Measurements from ENCODE around the gene SDCCAG8.

The SDCCAG8 gene

DNA sequence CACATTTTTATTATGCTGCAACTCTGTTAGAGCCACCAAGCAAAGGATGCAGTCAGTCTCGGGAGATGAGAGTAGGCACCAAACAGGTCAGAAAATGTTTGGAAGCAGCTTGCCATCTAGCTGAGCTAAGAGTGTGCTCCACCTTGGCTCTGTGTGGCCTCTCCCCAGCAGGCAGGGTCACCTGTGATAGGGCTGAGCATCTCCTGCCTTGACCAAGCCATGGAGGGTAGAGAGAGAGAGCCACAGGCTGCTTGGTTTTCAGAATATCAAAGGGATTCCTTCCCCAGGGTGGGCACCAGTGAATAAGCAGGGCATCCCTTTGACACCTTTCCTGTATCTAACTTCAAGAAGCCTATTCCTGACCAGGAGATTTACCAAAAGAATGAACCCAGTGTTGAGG is 135.5 kb downstream of the SDCCAG8 start:
- no peak for DNase-seq (ENCODE audit: low read depth)

DNA sequence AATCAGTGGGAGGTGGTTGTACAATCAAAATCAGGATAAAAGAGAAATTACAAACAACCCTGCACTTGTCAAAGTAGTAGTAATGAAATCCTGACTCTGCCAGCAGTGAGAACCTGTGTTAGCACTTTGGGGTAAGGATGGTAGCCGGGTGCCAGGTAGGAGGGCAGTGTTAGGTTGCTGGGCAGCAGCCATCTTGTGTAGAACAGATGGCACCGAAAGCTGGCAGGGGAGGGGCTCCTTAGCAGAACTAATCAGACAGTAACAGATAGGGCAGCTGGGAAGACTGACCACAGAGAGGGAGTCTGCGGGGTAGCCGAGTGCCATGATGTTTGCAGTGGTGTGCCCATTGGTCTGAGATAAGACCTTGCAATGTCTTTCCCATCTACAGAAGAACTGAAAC is 137.3 kb downstream of the SDCCAG8 start:
- no peak for DNase-seq (ENCODE audit: low read depth)

DNA sequence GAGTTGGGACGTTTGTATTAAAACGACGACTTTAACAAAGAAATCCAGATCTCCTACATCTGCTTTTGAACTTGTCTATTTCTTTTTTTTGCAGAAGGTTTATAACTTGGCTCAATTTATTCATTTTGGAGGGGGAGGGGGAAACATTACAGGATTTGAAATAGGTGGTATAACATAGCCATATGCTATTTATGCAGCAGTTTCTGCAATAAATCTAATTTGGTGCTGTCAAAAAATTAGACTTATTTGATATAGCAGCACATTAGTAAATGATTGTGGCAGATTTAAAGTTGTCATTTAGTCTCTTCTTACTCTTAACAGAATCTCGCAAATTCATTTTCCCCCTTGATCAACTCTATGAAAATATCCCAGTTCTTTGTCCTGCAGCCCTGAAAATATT is 138.2 kb downstream of the SDCCAG8 start:
- no peak for DNase-seq (ENCODE audit: low read depth)

DNA sequence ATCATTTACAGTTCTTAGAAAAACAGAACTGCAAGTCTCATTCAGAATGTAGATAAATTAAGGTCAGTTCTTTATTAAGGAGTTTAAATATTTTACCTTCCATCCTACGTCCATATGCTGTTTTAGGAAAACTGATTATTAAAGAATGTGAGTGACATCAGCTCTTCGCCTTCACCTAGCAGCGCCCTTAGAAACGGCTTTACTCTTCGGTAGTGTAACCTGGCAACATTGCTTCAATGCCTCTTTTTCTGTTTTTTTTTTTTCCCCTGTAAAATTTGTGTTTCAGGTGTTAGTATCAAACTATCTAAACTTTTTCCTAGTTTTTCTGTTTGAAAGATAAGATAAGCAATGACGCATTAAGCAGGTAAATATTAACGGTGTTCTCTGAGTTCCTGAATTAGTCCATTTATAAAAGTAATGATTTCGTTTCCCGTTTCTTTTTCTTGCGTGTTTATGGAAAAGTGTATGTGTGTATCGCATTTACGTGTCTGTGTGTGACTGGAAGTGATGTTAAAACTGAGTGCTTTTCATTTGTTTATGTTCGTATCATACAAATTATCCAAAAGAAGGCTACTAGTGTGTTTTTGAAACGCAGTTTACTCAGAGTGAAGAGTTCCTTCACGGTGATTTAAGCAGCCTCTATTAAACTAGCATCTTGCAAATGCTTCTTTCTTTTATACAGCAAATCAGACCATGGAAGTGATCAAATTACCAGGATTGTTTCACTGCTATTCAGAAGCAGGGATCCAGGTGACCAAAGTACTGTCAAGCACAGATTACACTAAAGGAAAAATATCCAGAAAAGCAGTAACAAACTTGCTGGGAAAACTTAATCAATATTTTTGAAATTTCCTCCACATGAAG is 139.0 kb downstream of the SDCCAG8 start:
- DNase-seq (ENCODE audit: low read depth), result no peak

DNA sequence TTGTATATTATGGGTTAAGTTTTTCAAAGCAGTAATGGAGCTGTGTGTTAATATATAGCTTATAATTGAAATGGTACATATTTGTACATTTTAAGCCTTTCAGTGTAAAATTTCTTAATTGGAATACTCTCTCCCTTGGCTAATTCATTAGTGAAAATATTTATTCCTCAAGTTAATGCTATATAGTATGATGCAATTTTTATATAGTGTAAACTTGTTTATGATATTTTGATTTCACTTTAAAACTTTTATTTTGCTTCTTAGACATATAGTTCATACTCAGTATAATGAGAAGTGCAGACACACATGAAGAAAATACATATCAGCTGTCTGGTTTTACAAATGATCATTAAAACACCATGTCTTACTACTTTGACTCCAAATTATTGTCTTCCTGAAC is 140.6 kb downstream of the SDCCAG8 start:
- DNase-seq (ENCODE audit: low read depth), result no peak

DNA sequence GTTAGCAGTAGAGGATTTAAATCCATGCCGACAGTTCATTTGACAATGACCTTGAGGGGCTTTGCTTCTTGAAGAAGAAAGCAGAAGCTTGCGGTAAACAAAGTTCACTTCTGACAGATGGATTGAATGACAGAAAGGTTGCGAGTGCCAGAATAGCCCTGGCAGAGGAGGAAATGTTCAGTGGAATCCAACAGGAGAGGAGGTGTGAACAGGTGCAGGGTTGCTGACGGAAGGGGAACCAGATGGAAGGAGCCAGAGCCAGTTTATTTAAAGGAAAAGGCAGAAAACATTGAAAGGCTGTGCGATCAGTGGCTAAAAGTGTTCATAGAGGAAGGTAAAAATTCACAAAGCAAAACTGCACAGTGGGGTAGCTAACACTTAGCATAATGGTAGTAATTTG is 141.0 kb downstream of the SDCCAG8 start:
- no peak for DNase-seq (ENCODE audit: low read depth)

DNA sequence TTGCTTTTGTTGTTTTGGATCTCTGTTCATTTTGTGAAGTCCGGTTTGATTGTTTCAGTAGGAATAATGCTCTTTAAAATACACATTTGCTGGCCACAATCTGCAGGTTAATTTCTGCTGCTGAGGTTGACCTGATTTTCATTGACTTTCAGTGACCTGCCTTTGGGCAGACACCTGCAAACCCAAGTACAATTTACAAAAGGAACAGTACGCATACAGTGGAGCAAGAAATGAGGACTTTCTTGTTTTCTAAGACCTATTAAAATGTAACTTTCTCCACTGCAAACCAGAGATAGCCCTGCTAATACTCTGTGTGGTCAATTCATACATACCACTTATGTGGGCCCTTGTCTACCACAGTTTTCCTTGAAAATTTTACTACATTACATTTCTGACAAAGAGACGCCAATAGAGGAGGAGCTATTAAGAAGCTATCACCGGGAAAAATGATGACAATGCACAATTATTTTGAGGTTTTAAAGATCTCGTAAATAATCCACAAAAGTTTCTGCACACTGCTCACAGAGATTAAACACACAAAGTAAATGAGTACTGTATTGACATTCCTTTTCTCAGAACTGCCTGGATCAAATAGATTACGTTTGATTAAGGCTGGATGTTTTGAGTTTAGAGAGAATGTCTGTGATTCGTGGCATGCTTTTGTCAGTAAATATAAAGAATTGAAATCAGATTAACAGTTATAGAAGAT is 141.9 kb downstream of the SDCCAG8 start:
- DNase-seq (ENCODE audit: low read depth), result no peak

DNA sequence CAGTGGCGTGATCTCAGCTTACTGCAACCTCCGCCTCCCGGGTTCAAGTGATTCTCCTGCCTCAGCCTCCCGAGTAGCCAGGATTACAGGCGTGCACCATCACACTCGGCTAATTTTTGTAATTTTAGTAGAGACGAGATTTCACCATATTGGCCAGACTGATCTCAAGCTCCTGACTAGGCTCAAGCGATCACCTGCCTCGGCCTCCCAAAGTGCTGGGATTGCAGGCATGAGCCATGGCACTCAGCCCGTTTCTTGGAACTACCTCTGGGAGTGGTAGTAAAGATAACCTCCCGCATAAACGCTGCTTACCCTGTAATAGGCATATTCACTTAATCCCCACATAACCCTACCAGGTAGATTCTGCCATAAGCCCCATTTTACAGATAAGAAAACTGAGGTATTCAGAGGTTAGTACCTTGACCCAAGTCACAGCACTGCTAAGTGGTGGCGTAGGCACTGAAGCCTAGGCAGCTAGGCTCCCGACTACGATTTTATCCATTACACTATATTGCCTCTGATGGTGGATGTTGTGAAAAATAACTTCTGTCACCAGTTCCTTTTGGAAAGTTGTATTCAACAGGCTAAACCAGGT is 143.8 kb downstream of the SDCCAG8 start:
- no peak for DNase-seq (ENCODE audit: low read depth)

DNA sequence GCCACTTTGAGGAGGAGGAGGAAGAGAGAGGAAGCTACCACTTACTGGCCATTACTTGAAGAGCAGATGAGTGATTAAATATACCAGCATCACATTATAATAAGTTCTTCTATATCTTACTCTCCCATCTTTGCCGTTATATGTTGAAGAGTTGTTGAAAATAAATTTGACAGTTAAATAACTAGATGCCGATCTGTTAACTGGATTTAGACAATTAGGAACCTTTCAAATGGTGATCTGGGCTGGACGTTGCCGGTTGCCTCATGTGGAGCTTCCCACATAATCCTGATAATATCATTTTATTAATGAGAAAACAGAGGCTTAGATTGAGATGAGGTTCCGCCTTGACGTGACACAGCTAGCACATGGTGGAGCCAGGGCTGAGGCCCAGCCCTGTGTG is 147.0 kb downstream of the SDCCAG8 start:
- DNase-seq (ENCODE audit: low read depth), result no peak

DNA sequence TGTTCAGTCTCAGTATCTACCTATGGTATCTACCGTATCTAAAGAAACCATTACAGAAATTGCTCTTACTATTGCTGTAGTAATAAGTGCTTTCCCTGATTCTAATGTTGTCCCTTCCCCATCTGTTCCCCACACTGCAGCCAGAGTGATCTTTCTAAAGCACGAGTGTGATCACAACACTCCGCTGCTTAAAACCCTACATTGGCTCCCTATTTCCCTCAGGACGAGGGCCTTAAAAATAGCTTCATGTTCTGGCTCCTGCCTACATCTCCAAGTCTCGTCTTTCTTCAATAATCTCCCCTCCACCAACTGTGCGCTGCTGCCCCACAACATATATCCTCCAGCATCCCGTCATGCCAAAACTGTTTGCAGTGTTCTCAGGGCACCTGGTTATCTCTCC is 150.6 kb downstream of the SDCCAG8 start:
- DNase-seq (ENCODE audit: low read depth), result no peak

DNA sequence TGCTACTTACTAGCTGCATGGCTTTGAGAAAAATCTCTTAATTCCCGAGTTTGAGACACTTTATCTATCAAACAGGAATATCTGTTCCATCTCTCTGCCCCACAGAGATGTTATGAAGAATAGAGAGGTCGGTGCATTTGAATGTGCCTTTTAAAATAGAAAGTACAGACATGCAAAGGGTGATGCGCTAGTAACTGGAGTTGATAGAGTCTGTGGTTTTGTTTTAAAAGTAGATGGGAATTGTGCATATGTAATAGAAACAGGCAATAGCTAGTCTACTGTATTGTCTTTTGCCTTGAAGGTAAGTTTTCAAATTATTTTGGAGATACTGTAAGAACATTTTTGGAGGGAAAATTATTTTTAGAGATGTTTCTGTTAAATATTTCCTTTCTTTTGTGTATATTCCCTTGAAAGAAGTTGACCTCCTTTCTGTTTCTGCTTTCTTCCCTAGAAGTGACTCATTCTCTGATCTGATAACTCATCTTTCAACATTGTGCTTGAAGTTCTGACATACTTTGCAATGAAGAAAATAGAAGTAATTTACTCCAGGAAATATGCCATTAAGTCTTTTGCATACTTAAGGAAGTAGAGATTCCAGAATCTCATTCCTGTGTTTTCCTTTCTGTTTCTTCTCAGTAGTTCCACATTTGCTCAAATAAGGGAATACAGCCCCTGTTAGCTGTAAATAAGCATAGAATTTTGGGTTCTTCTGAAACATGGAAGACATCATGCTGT is 151.6 kb downstream of the SDCCAG8 start:
- no peak for DNase-seq (ENCODE audit: low read depth)

DNA sequence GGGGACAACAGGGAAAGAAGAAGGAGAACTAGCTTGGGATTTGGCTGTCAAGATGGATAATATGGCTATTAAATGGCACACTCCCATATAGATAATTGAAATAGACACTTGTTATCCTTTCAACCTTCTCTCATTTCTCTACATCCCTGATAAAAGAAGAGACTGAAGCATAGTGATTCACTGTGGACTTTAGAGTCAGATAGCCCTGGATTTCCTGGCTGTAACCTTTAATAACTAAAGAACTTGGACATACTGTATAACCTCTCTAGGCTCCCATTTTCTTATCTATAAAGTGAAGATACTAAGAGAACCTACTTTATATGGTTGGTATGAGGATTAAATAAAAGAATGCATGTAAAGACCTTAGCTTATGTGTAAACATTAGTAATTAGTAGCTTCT is 152.6 kb downstream of the SDCCAG8 start:
- DNase-seq (ENCODE audit: low read depth), result no peak

DNA sequence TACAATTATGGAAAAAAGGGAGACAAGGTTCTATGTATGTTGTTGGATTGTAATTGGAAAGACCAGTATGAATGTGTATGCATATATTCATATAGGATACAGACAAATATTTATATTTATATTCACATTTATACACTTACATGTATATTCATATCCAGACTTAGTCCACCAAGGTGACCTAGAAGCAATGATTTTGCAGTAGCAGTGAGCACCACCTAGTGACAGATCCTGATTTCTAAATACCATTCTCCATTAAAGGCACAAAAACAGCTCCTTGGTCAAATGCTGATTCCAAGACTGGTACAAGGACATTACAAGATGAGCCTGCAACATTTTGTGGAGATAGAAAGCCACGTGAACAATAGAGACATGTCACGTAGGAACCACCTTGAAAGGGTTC is 153.4 kb downstream of the SDCCAG8 start:
- DNase-seq (ENCODE audit: low read depth), result no peak

DNA sequence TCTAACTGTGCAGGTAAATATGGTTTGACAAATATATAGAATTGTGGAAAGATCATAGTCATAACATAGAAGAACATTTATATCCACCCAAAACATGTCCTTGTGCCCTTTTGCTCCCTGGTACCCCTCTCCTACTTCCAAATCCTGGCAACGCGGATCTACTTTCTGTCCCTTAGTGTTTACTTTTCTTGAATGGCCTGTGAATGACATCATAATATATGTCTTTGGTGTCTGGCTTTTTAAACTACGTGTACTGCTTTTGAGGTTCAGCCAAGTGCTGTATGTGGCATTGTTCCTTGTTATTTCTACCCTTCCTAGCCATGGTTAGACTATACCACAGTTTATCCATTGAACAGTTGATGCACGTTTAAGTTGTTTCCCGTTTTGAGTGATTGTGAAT is 155.6 kb downstream of the SDCCAG8 start:
- no peak for DNase-seq (ENCODE audit: low read depth)

DNA sequence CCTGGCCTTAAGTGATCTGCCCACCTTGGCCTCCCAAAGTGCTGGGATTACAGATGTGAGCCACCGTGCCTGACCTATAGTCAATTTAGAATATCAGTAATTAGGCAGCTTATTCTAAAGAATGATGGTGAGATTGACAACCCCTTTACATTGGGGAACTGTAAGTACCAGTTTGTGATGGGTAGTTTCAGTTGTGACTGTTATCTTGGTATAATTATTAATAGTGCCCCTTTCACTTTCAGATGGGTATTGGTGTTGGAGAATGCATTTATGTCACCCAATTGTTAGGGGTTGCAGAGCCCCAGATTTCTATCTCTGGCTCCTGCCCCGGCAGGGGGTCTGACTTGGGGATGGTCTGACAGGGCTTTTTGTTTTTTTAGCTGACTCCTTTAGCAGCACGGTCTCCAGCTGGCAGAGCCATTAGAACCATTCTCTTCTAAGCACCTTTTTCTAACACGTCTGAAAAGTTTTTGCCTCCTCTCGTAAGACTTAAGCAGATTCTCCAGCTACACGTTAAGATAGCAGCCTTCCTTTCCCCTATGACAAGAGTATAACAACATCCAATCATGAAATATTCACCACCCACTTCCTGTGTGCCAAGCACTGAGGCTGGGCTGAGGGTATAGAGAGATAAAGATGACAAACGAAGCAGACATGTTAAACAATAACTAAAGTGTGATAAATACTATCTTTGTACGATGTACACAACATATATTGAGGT is 157.8 kb downstream of the SDCCAG8 start:
- no peak for DNase-seq (ENCODE audit: low read depth)

DNA sequence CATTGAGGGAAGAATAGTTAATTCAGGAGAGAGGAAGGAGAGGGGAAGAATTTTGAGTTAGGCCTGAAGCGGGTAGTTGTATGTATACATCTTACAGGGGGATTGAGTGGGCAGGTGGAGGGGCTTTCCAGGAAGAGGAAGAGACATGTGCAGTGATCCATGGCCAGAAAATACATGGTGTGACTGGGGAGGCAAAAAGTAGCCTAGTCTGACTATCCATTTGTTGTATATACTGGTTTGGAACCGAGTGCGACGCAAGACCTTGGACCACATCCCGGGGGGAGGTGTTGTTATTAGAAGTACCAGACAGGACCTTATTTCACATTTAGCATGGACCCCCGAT is 158.3 kb downstream of the SDCCAG8 start:
- DNase-seq (ENCODE audit: low read depth), result no peak

DNA sequence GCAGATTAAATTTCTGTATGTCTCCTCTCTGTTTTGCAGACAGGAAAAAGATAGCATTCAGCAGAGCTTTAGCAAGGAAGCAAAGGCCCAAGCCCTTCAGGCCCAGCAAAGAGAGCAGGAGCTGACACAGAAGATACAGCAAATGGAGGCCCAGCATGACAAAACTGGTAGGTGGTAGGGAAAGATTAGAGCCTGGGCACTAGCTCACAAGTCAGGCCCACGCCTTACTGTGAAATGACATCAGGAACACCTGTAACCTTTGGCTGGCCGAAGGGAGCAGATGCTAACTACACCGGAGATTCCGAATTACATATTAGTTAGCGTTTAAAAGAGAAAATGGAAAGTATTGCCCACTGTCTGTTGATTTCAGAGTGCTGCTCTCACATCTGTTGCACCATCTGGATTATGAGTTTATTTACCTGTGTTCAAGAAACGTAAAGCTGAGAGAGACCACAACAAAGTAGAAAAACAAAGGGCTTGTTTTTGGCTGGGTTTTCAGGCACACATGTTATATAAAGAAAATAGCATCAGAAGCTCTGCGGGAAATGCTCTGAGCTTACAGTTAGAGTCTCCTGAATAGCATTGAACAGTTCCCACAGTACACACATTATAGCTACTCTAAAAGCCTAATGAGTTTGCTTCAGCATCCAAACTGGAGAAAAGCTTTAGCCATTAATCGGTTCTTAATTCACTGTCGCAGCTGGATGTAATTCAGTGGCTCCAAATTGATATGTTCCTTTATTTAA is 160.0 kb downstream of the SDCCAG8 start:
- DNase-seq (ENCODE audit: low read depth), result no peak

DNA sequence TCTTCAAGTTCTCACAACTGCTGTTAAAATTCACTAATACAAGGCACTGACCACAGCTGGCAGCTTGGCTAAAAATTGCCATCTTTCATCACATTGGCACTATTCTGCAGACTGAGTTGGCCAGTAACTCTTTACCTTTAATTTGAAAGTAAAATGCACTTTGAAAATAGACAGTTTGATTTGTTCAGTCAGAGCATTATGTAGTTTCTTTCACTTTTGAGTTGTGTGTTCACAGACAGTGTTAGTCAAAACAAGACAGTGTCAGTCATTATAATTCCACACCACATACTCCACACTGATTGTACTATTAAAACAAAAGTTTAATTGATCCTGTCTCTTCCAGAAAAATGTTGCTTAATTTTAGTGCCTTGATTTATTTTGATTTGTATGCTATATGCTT is 160.7 kb downstream of the SDCCAG8 start:
- no peak for DNase-seq (ENCODE audit: low read depth)

DNA sequence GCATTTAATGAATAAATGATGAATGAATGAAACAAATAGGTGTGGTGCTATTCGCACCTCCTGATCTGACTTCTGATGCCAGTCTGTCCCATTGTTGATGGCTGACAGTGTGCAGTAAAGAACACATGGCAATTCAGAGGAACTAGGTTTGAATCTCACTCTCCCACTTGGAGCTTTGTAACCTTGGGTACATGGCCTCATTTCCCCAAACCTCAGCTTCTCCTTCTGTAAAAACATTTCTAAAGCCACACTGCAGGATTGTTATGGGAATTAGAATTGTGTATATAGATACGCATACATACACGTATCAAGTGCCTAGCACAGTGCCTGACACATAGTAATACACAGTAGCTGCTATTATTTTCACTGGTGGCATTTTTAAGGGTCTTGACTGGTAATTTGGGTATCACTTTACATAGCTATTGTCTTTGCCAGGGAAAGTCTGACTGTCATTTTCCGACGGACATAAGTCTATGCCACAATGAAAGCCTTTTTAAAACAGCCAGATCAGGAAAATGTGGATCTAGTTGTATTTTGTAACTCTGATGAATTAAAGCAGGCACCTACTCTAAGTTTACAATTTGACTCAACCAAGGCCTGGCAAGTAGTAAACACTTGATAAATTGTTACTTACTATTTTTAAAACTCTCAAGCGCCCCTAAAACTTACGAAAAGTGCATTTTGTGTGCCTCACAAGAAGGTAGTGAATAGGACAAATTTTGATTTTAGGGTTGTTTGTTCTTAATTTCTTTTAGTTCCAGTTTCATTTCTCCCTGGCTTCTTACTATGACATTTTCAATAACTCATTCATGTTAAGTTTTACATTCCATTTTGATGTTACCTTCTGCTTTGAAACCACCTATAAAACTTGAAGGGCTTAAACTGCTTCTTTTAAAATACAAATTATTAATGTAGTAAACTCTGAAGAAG is 164.4 kb downstream of the SDCCAG8 start:
- no peak for DNase-seq (ENCODE audit: low read depth)
